ENCODE results near the gene MIS18A. TPM values are rescaled to one million over a fixed set of nuclear protein-coding genes. Genes with fewer than 3 reads are reported as not detected.

The MIS18A gene
- total and polyA plus RNA-seq, 10 of the 15 experiments (the other 5 are each of a cell fraction or from before 2014, with no cell fraction given): 6.5 to 48.9 (median 24.8) TPM

- TF ChIP-seq RBBP5 (conservative IDR thresholded peaks at IDR 0.05) (no peak), DPF2 (IDR thresholded peaks at IDR 0.05) (0 out of 2 replicates have a peak, but pooled peaks have one; percentile 32), ZBTB33 (IDR thresholded peaks at IDR 0.05) (no peak), CREB1 (IDR thresholded peaks at IDR 0.05; ENCODE audit: low read depth) (no peak), HSF1 (IDR thresholded peaks at IDR 0.05; ENCODE audit: low read depth, low read length) (no peak), EZH2 (IDR thresholded peaks at IDR 0.05; ENCODE audit: borderline replicate concordance, control insufficient read depth, low read depth, low read length) (no peak), YY1 (IDR thresholded peaks at IDR 0.05; ENCODE audit: low read depth, low read length) (peak; percentile 89), MTA2 (IDR thresholded peaks at IDR 0.05; ENCODE audit: low read depth) (no peak), IRF3 (IDR thresholded peaks at IDR 0.05) (no peak), TCF7 (IDR thresholded peaks at IDR 0.05; ENCODE audit: borderline replicate concordance) (no peak), RAD51 (IDR thresholded peaks at IDR 0.05) (no peak), ZNF207 (IDR thresholded peaks at IDR 0.05; ENCODE audit: borderline replicate concordance) (no peak), IKZF1 (conservative IDR thresholded peaks at IDR 0.05) (peak; percentile 99), PAX8 (IDR thresholded peaks at IDR 0.05) (no peak), TCF3 (IDR thresholded peaks at IDR 0.05; ENCODE audit: borderline replicate concordance, insufficient read depth, low read depth, low read length) (no peak), MEF2A (IDR thresholded peaks at IDR 0.05; ENCODE audit: insufficient read depth, low read depth, low read length) (no peak), NRF1 (conservative IDR thresholded peaks at IDR 0.05; ENCODE audit: low read depth, low read length) (peak; percentile 96), HCFC1 (IDR thresholded peaks at IDR 0.05; ENCODE audit: low read length) (peak; percentile 64), EP300 (IDR thresholded peaks at IDR 0.05; ENCODE audit: borderline replicate concordance in 1 of 2, control insufficient read depth in 1 of 2, low read depth in 2 of 2, low read length in 2 of 2) (no peak), HDAC2 (IDR thresholded peaks at IDR 0.05) (peak; percentile 98), SMAD5 (IDR thresholded peaks at IDR 0.05; ENCODE audit: low read depth) (peak; percentile 44; the same call in 1 of the 2 replicates), ZNF687 (IDR thresholded peaks at IDR 0.05) (peak; percentile 85), ESRRA (IDR thresholded peaks at IDR 0.05; ENCODE audit: low read length) (no peak)
Observed at GRCh38 chr21:32278518-32279376, at the start of gene MIS18A (continued).
